ENCODE measurements around the gene AATK. TPM values are rescaled to one million over a fixed set of nuclear protein-coding genes. Genes with fewer than 3 reads are reported as not detected.

AATK gene
- total and polyA plus RNA-seq, 2 of the 13 experiments (the other 11 are each of a cell fraction or from before 2014, with no cell fraction given) = 2.9 to 8.4 TPM

GRCh38 chr17:81070541-81071246 is 95.3 kb downstream of the AATK start (continued):
- TF ChIP-seq PAXIP1 (CRISPR knock-in tag; conservative IDR thresholded peaks at IDR 0.05) (peak; percentile 59), NR2F6 (IDR thresholded peaks at IDR 0.05) (no peak), NR2F6 (CRISPR knock-in tag; IDR thresholded peaks at IDR 0.05) (peak; percentile 37; the same call in 1 of the 2 replicates), ZBTB33 (CRISPR knock-in tag; IDR thresholded peaks at IDR 0.05) (peak; percentile 94), ZNF615 (CRISPR knock-in tag; IDR thresholded peaks at IDR 0.05; ENCODE audit: borderline replicate concordance) (no peak), KDM5A (IDR thresholded peaks at IDR 0.05; ENCODE audit: borderline replicate concordance, low read length) (no peak), ZSCAN25 (CRISPR knock-in tag; IDR thresholded peaks at IDR 0.05) (0 out of 2 replicates have a peak, but pooled peaks have one; percentile 20), ZNF337 (CRISPR knock-in tag; IDR thresholded peaks at IDR 0.05; ENCODE audit: borderline replicate concordance, low read depth) (no peak), PBX3 (CRISPR knock-in tag; IDR thresholded peaks at IDR 0.05; ENCODE audit: borderline replicate concordance) (no peak), NCOA5 (CRISPR knock-in tag; IDR thresholded peaks at IDR 0.05) (no peak), NFIB (CRISPR knock-in tag; IDR thresholded peaks at IDR 0.05; ENCODE audit: borderline replicate concordance) (no peak), AHR (CRISPR knock-in tag; IDR thresholded peaks at IDR 0.05) (no peak), ZNF230 (CRISPR knock-in tag; IDR thresholded peaks at IDR 0.05) (no peak), TFDP1 (CRISPR knock-in tag; IDR thresholded peaks at IDR 0.05; ENCODE audit: borderline replicate concordance) (no peak), DNMT3B (CRISPR knock-in tag; conservative IDR thresholded peaks at IDR 0.05) (no peak), ZNF580 (CRISPR knock-in tag; IDR thresholded peaks at IDR 0.05; ENCODE audit: borderline replicate concordance, low read depth) (no peak), ZNF616 (CRISPR knock-in tag; IDR thresholded peaks at IDR 0.05; ENCODE audit: low read depth) (no peak), MXI1 (IDR thresholded peaks at IDR 0.05; ENCODE audit: borderline replicate concordance, low read depth, low read length) (peak; percentile 27; the same call in 1 of the 3 replicates), JUN (CRISPR knock-in tag; IDR thresholded peaks at IDR 0.05) (no peak), ZFP90 (CRISPR knock-in tag; IDR thresholded peaks at IDR 0.05; ENCODE audit: borderline replicate concordance) (no peak), ZNF7 (CRISPR knock-in tag; IDR thresholded peaks at IDR 0.05) (no peak), MYC (CRISPR knock-in tag; IDR thresholded peaks at IDR 0.05; ENCODE audit: borderline replicate concordance) (0 out of 2 replicates have a peak, but pooled peaks have one; percentile 16), RAD51 (IDR thresholded peaks at IDR 0.05; ENCODE audit: borderline replicate concordance) (no peak)

All from HepG2 (cell line).